Activated CD4-positive, alpha-beta T cell treated with anti-CD3 and anti-CD28 coated beads, Interleukin-2, amount 50 U/mL, for 48 hours (primary cell): Measurements from ENCODE around the gene IL1RL2.

Source experiments
- DNase-seq, 2 experiments: peaks; one replicate each; pipeline ENCODE4 v3.0.0-alpha.2; 2020

The IL1RL2 gene

GRCh38 chr2:102269200-102269524, 82.3 kb downstream of the IL1RL2 start:
- DNase-seq = no peak

GRCh38 chr2:102271844-102272243, 85.0 kb downstream of the IL1RL2 start:
- DNase-seq = no peak

DNA sequence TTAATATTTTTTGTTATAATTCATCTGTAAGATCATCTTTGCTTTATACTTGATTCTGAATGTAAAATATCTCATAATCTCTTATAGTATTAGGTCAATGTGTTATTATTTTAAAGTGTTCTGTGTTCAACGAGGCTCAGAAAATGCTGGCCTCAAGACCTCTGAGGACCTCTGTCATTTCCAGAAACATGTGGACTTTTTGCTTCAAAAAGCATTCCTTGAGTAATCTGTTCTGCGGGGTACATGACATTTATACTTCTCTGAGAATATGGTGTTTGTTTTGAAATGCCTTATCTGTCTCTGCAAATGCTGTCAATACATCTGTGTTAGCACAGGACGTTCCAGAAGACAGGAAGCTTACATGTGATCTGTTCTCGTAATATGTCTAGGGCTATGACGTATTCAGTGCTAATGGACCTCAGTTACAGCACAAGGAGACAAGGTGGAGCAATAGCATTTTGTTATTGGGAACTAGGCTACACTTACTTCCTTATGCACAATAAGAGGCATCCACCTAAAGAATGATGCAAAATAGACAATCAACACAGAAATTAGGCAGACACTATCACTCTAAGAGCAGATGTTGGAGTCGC, 86.9 kb downstream of the IL1RL2 start:
- DNase-seq = no peak

- no peak for DNase-seq
Observed at GRCh38 chr2:102276549-102277201, 89.9 kb downstream of the IL1RL2 start.

DNA sequence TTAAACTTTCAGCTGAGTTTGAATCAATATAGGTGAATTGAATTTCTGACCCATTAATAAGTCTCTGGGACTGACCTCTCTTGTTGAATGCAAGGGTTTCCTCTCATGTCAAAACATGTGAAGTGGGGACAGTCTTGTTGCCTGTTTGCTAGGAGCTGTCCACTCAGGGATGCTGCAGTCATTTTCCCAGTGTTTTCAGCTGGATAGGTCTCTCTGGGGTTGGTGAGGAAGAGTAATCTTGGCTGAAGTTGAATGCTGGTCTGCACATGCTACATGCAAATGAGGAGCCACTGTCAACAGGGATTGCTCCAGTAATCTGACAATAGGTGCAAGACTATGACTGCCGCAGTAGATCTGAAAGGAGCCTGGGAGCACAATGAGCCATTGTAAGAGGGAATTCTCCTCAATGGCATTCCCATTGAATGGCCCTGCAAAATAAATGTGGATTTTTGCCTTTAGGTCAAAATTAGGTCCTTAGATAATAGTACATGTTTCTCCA, 90.4 kb downstream of the IL1RL2 start:
- no peak for DNase-seq

DNA sequence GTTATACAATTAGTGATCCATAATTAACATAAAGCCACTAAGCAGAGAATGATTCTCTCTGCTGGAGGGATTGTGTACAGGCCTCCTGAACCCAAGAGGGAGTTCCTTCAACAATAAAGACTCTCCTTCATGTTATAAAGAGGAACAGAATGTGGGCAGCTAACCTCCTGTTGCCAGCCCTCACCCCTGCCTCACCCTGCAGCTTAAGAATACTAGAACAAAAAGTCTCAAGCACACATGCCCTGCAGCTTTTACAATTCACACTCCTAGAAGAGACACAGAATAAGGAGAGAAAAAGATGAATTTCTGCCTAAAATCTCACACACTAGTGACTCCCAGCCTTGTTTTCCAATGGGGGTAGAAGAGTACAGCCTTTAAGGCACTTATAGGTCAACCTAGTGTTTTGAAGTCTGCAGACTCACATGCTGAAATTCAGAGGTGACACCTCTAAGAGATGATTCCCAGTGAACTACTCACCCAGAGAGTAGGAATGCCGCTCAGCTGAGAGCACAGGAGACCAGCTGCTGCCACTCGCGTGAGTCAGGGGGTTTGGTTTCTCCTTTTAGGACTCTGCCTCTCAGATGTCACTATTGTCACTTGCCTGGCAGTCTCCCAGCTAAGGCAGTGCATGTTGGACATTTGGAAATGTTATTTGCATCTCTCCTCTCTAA, 92.0 kb downstream of the IL1RL2 start:
- DNase-seq = no peak

DNA sequence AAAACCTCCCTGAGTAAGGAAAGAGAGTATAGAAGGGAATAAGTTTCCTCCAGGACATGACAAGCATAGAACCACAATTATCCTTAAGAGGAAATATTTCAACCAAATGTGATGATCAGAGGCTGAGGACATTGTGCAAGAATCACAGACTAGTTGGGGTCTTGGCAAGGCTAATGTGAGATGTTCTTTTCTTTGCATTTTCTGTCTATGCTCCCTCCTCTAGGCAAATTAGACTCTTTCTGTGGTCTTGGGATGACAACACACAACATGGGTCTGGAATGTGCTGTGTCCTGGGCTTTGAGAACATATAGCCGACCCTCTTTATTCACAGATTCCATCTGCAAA, 92.5 kb downstream of the IL1RL2 start:
- DNase-seq = no peak

GRCh38 chr2:102282678-102283091, 95.9 kb downstream of the IL1RL2 start:
- no peak for DNase-seq

DNA sequence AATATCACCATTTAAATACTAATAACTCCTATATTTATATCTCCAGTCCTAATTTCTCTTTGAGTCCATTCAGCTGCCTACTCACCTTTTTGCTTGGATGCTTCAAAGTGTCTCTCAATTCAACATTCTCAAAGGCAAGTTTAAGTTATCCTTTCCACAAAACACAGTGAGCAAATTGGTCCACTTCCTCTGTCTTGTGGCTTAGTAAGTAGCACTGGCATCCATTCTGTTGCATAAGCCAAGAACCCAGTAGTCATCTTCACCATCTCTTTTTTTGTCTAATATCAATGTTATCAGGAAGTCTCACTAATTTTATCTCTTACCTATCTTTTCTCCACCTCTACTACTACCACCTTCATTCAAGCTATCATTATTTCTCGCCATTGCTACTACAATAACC, 97.2 kb downstream of the IL1RL2 start:
- no peak for DNase-seq

GRCh38 chr2:102284611-102285010, 97.8 kb downstream of the IL1RL2 start:
- no peak for DNase-seq

DNA sequence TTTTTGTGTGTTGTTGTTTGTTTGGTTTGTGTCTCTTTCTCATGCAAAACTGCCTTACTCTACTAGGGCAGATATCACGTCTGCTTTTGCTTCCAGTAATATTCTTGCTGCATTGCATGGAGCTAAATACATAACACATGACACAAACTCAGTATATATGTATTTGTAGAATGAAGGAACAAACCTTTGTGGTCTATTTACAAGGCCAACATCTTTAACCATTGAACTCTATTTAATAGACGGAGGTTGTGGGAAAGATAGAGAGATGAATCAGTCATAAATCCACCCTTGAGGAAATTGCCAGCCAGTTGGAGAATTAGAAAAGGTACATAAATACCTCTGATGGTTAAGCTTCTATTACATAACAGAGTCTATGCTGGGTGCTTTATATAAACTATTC, 98.5 kb downstream of the IL1RL2 start:
- DNase-seq = no peak

DNA sequence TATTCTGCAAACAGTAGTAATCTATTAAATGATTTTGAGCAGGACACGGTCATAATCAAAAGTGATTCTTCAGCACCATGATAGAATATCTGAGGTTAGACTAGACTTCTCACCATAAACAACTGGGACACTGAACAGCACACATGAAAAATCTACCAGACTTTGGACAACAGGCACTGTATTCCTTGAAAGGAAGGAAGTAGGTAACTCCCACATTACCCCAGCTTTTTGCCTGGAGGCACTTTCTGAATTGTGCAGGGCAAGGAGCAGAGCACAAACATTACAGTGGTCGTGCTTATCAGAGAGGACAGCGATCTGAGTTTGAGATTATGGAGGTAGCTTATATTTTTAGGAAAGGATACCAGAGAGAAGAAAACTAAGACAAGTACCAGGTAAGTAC, 99.2 kb downstream of the IL1RL2 start:
- DNase-seq = no peak

GRCh38 chr2:102289129-102289528, 102.3 kb downstream of the IL1RL2 start:
- no peak for DNase-seq
